Measurements from ENCODE around the gene SNRNP35.

Gene SNRNP35

DNA sequence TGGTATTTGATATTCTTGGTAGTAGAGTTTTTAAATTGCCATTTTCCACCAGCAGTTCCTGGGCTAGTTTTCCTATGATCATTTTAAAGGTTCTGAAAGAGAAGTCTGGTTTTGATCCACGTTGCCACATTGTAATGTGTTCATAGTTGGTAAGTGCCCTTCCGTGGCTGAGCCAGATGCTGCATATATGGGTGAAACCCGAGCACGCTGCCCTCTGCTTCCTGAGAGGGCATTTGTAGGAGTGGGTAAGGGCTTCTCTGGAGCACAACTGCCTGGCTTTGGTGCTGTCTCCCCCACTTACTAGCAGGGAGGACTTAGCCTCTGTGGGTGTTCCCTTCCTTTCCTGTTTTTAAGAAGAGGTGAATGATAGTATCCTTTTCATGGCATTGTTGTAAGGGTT is 7.1 kb downstream of the SNRNP35 start:
- H3K4me1 ChIP-seq (ENCODE audit: insufficient read depth, low read length) = peaks cover 4% of the 10 kb centered on the region; the same call in 1 of the 2 replicates
- ATAC-seq (ENCODE audit: insufficient read depth, low read depth) (no peak), DNase-seq (no peak)
- no peak overlapping the region for H3K27ac ChIP-seq (ENCODE audit: low read length)
- H4K20me1 ChIP-seq (ENCODE audit: insufficient read depth, low read length) = no peaks in the 10 kb centered on the region
- H3K9me3 ChIP-seq (ENCODE audit: insufficient read depth, low read length, severe bottlenecking) = no peaks in the 10 kb centered on the region
- no peak overlapping the region for H3K4me3 ChIP-seq (ENCODE audit: low read depth in 1 of 2, low read length in 2 of 2)
- no peak overlapping the region for H2AFZ ChIP-seq (ENCODE audit: low read depth, low read length)
- H3K9ac ChIP-seq (ENCODE audit: low read depth, low read length) = no peak overlapping the region
- H3K36me3 ChIP-seq (ENCODE audit: insufficient read depth, low read length) = peaks cover 33% of the 10 kb centered on the region
- no peak overlapping the region for H3K4me2 ChIP-seq (ENCODE audit: insufficient read depth, low read length)
- H3K79me2 ChIP-seq (ENCODE audit: insufficient read depth, low read length) = peaks cover 56% of the 10 kb centered on the region
- no peak for TF ChIP-seq EZH2 (IDR thresholded peaks at IDR 0.05; ENCODE audit: borderline replicate concordance, low read depth, low read length, severe bottlenecking)
- TF ChIP-seq, protein P1, sequence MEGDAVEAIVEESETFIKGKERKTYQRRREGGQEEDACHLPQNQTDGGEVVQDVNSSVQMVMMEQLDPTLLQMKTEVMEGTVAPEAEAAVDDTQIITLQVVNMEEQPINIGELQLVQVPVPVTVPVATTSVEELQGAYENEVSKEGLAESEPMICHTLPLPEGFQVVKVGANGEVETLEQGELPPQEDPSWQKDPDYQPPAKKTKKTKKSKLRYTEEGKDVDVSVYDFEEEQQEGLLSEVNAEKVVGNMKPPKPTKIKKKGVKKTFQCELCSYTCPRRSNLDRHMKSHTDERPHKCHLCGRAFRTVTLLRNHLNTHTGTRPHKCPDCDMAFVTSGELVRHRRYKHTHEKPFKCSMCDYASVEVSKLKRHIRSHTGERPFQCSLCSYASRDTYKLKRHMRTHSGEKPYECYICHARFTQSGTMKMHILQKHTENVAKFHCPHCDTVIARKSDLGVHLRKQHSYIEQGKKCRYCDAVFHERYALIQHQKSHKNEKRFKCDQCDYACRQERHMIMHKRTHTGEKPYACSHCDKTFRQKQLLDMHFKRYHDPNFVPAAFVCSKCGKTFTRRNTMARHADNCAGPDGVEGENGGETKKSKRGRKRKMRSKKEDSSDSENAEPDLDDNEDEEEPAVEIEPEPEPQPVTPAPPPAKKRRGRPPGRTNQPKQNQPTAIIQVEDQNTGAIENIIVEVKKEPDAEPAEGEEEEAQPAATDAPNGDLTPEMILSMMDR (IDR thresholded peaks at IDR 0.05; ENCODE audit: borderline replicate concordance, extremely low read depth, low read length, poor library complexity, severe bottlenecking) = no peak
- no peaks in the 10 kb centered on the region for H3K27me3 ChIP-seq (ENCODE audit: insufficient read depth, low read length, poor library complexity)

DNA sequence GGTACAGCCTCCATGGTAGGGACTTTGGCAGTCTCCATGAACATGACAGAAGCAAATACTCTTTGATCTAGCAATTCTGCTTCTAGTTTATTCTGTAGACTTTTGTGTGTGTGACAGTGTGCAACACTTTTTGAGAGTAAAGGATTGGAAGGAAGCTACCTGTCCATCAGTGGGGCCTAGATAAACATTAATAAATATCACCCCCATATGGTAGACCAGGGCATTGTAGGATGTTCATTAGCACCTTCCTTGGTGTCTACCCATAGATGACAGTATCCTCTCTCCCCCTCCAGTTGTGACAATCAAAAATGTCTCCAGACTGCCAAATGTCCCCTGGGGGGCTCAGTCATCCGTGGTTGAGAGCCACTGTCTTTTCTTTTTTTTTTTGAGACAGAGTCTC is 10.8 kb downstream of the SNRNP35 start:
- TF ChIP-seq, protein P1 (IDR thresholded peaks at IDR 0.05; ENCODE audit: borderline replicate concordance, extremely low read depth, low read length, poor library complexity, severe bottlenecking) = peak; percentile 42
- TF ChIP-seq EZH2 (IDR thresholded peaks at IDR 0.05; ENCODE audit: borderline replicate concordance, low read depth, low read length, severe bottlenecking) = no peak
- no peak for DNase-seq
- Histone ChIP-seq H3K36me3 (ENCODE audit: insufficient read depth, low read length) (peaks cover 50% of the 10 kb centered on the region), H3K9ac (ENCODE audit: low read depth, low read length) (no peak overlapping the region), H2AFZ (ENCODE audit: low read depth, low read length) (no peak overlapping the region), H3K27me3 (ENCODE audit: insufficient read depth, low read length, poor library complexity) (no peaks in the 10 kb centered on the region), H3K4me1 (ENCODE audit: insufficient read depth, low read length) (no peaks in the 10 kb centered on the region), H3K4me2 (ENCODE audit: insufficient read depth, low read length) (no peak overlapping the region), H4K20me1 (ENCODE audit: insufficient read depth, low read length) (no peaks in the 10 kb centered on the region), H3K9me3 (ENCODE audit: insufficient read depth, low read length, severe bottlenecking) (no peaks in the 10 kb centered on the region), H3K4me3 (ENCODE audit: low read depth in 1 of 2, low read length in 2 of 2) (no peak overlapping the region), H3K79me2 (ENCODE audit: insufficient read depth, low read length) (peaks cover 26% of the 10 kb centered on the region), H3K27ac (ENCODE audit: low read length) (no peak overlapping the region)
- ATAC-seq (ENCODE audit: insufficient read depth, low read depth) = peak; percentile 61

DNA sequence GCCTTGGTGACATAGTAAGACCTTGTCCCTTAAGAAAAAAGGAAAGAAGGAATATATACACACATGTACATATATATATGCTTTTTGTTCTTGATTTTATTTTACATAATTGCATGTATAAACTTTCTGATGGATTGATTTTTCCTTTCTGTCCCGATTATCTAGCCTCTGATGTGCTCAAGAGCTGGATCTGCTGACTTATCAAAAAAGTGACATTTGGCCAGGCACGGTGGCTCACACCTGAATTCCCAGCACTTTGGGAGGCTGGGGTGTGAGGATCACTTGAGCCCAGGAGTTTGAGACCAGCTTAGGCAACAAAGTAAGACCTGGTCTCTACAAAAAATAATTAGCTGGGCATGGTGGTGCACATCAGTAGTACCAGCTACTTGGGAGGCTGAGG is 12.0 kb downstream of the SNRNP35 start:
- Histone ChIP-seq H2AFZ (ENCODE audit: low read depth, low read length) (no peak overlapping the region), H3K9me3 (ENCODE audit: insufficient read depth, low read length, severe bottlenecking) (no peaks in the 10 kb centered on the region), H3K27ac (ENCODE audit: low read length) (no peak overlapping the region), H3K36me3 (ENCODE audit: insufficient read depth, low read length) (peaks cover 43% of the 10 kb centered on the region), H3K79me2 (ENCODE audit: insufficient read depth, low read length) (peaks cover 19% of the 10 kb centered on the region), H4K20me1 (ENCODE audit: insufficient read depth, low read length) (no peaks in the 10 kb centered on the region), H3K4me3 (ENCODE audit: low read depth in 1 of 2, low read length in 2 of 2) (no peak overlapping the region), H3K9ac (ENCODE audit: low read depth, low read length) (no peak overlapping the region), H3K27me3 (ENCODE audit: insufficient read depth, low read length, poor library complexity) (no peaks in the 10 kb centered on the region), H3K4me1 (ENCODE audit: insufficient read depth, low read length) (no peaks in the 10 kb centered on the region), H3K4me2 (ENCODE audit: insufficient read depth, low read length) (no peak overlapping the region)
- TF ChIP-seq, protein P1 (IDR thresholded peaks at IDR 0.05; ENCODE audit: borderline replicate concordance, extremely low read depth, low read length, poor library complexity, severe bottlenecking) = no peak
- no peak for TF ChIP-seq EZH2 (IDR thresholded peaks at IDR 0.05; ENCODE audit: borderline replicate concordance, low read depth, low read length, severe bottlenecking)
- ATAC-seq (ENCODE audit: insufficient read depth, low read depth) (no peak), DNase-seq (no peak)

Measured in DND-41 (cell line).